ENCODE data around the gene ANO2. TPM values are rescaled to one million over a fixed set of nuclear protein-coding genes. Genes with fewer than 3 reads are reported as not detected.
A peak's percentile ranks its signal among the peaks of the same experiment; 100 is the strongest.

The ANO2 gene
- total RNA-seq, 2 donors from 2014 or later = 14.3 to 28.5 TPM

- H3K9me3 Mint-ChIP-seq = no peaks in the 10 kb centered on the region
- peak; percentile 35 for DNase-seq
- Histone ChIP-seq H3K4me1 (ENCODE audit: control insufficient read depth, insufficient read depth, low read length) (no peaks in the 10 kb centered on the region), H3K9me3 (ENCODE audit: control insufficient read depth, low read length) (no peaks in the 10 kb centered on the region), H3K36me3 (ENCODE audit: control insufficient read depth, insufficient read depth, low read length) (no peaks in the 10 kb centered on the region), H3K4me3 (ENCODE audit: low read length) (no peak overlapping the region), H3K27me3 (ENCODE audit: control insufficient read depth, insufficient read depth, low read length, poor library complexity, severe bottlenecking) (no peaks in the 10 kb centered on the region), H3K27ac (ENCODE audit: low read depth, low read length) (no peak overlapping the region), H3K9ac (ENCODE audit: extremely low read depth, low read length, poor library complexity, severe bottlenecking) (no peak overlapping the region)
- peaks cover 29% of the 10 kb centered on the region for H3K36me3 Mint-ChIP-seq (ENCODE audit: low read depth)
- H3K27ac Mint-ChIP-seq = no peak overlapping the region
- no peak for TF ChIP-seq CTCF (conservative IDR thresholded peaks at IDR 0.05)
- no peak overlapping the region for H3K4me3 Mint-ChIP-seq
- peaks cover 16% of the 10 kb centered on the region for H3K4me1 Mint-ChIP-seq
- 96 to 97% methylated on average over 4 to 6 of the region's 6 CpGs for WGBS, 2 experiments (ENCODE audit: insufficient coverage in 1 of 2, insufficient read length in 1 of 2)
- no peaks in the 10 kb centered on the region for H3K27me3 Mint-ChIP-seq (ENCODE audit: insufficient read depth)
Observed at GRCh38 chr12:5561846-5562245, 383.2 kb downstream of the ANO2 start.

- no peak overlapping the region for H3K4me3 Mint-ChIP-seq
- H3K36me3 Mint-ChIP-seq (ENCODE audit: low read depth) = peaks cover 35% of the 10 kb centered on the region
- Histone ChIP-seq H3K4me1 (ENCODE audit: control insufficient read depth, insufficient read depth, low read length) (no peaks in the 10 kb centered on the region), H3K36me3 (ENCODE audit: control insufficient read depth, insufficient read depth, low read length) (no peaks in the 10 kb centered on the region), H3K4me3 (ENCODE audit: low read length) (no peak overlapping the region), H3K9ac (ENCODE audit: extremely low read depth, low read length, poor library complexity, severe bottlenecking) (no peak overlapping the region), H3K27ac (ENCODE audit: low read depth, low read length) (no peak overlapping the region), H3K27me3 (ENCODE audit: control insufficient read depth, insufficient read depth, low read length, poor library complexity, severe bottlenecking) (no peaks in the 10 kb centered on the region), H3K9me3 (ENCODE audit: control insufficient read depth, low read length) (no peaks in the 10 kb centered on the region)
- peak; percentile 69 for DNase-seq
- H3K27ac Mint-ChIP-seq = peak overlapping the region; percentile 22
- WGBS, 2 experiments (ENCODE audit: insufficient coverage in 1 of 2, insufficient read length in 1 of 2) = 74 to 78% methylated on average over 6 of the region's 6 CpGs
- peak; percentile 57 for TF ChIP-seq CTCF (conservative IDR thresholded peaks at IDR 0.05)
- peaks cover 16% of the 10 kb centered on the region for H3K4me1 Mint-ChIP-seq
- H3K27me3 Mint-ChIP-seq (ENCODE audit: insufficient read depth) = no peaks in the 10 kb centered on the region
- peaks cover 5% of the 10 kb centered on the region for H3K9me3 Mint-ChIP-seq
Observed at GRCh38 chr12:5561057-5561456, 384.0 kb downstream of the ANO2 start.

- Histone ChIP-seq H3K4me1 (ENCODE audit: control insufficient read depth, insufficient read depth, low read length) (no peaks in the 10 kb centered on the region), H3K4me3 (ENCODE audit: low read length) (no peak overlapping the region), H3K36me3 (ENCODE audit: control insufficient read depth, insufficient read depth, low read length) (no peaks in the 10 kb centered on the region), H3K9me3 (ENCODE audit: control insufficient read depth, low read length) (no peaks in the 10 kb centered on the region), H3K9ac (ENCODE audit: extremely low read depth, low read length, poor library complexity, severe bottlenecking) (no peak overlapping the region), H3K27me3 (ENCODE audit: control insufficient read depth, insufficient read depth, low read length, poor library complexity, severe bottlenecking) (no peaks in the 10 kb centered on the region), H3K27ac (ENCODE audit: low read depth, low read length) (no peak overlapping the region)
- Mint-ChIP-seq H3K4me3 (no peak overlapping the region), H3K36me3 (ENCODE audit: low read depth) (peaks cover 36% of the 10 kb centered on the region), H3K27me3 (ENCODE audit: insufficient read depth) (no peaks in the 10 kb centered on the region), H3K9me3 (peaks cover 7% of the 10 kb centered on the region), H3K4me1 (peaks cover 16% of the 10 kb centered on the region), H3K27ac (peak overlapping the region; percentile 22)
- WGBS, 2 experiments (ENCODE audit: insufficient coverage in 1 of 2, insufficient read length in 1 of 2) = 91 to 93% methylated on average over 4 of the region's 4 CpGs
- peak; percentile 26 for DNase-seq
- TF ChIP-seq CTCF (conservative IDR thresholded peaks at IDR 0.05) = no peak
Observed at GRCh38 chr12:5560265-5560664, 384.8 kb downstream of the ANO2 start.

Measured in endodermal cell (in vitro differentiated cells).